Psoas muscle (tissue), 8 donors: ENCODE data around the gene RELN. TPM values are rescaled to one million over a fixed set of nuclear protein-coding genes. Genes with fewer than 3 reads are reported as not detected.

Experiments used
- ATAC-seq, 4 donors: fragments of 200-7000 bp; cut with Tn5 transposase; one replicate each; pipeline ENCODE4 v1.9.1; 2020; ENCODE audit warnings: moderate library complexity in 3 of 4, mild to moderate bottlenecking in 2 of 4
- DNase-seq, 2 donors: peaks; one replicate each; pipeline ENCODE4 v3.0.0-alpha.2; 2020
- H3K27ac ChIP-seq: fragments of 200-600 bp; one replicate; pipeline ENCODE4 v1.8.0; 2022
- H3K27me3 ChIP-seq, 3 donors: fragments of 200-600 bp in 1 of 3; one replicate each; pipeline versions ENCODE4 v1.6.1 to v1.8.0; 2013 to 2022; ENCODE audit warnings: low read length in 2 of 3, mild to moderate bottlenecking in 2 of 3, moderate library complexity in 1 of 3; ENCODE audit not compliant: insufficient read depth in 3 of 3
- H3K36me3 ChIP-seq, 2 donors: fragments of 200-600 bp in 1 of 2; one replicate each; pipeline versions ENCODE4 v1.6.1 to v1.8.0; 2013 to 2022; ENCODE audit warnings: low read depth in 1 of 2, mild to moderate bottlenecking in 1 of 2, moderate library complexity in 1 of 2; ENCODE audit not compliant: insufficient read depth in 1 of 2
- H3K4me1 ChIP-seq: fragments of 200-600 bp; one replicate; pipeline ENCODE4 v1.8.0; 2022
- H3K4me3 ChIP-seq: fragments of 200-600 bp; one replicate; pipeline ENCODE4 v1.8.0; 2022; ENCODE audit warnings: mild to moderate bottlenecking
- H3K9me3 ChIP-seq: fragments of 200-600 bp; one replicate; pipeline ENCODE4 v1.8.0; 2022
- WGBS, 3 donors: extraction: QIAGEN DNeasy Blood & Tissue Kit; methylation state at CpG; one replicate each; pipeline versions ENCODE4 v1.1.6 to v1.1.7; 2013; 5-methylcytosine and 5-hydroxymethylcytosine counted together
- intact Hi-C, 2 donors: fragments of 100-400 bp; cut with DNase I; formaldehyde crosslinking; loops; one replicate each; pipeline versions ENCODE4 v1.11.0 to v1.14.2; 2022
- polyA plus RNA-seq, 3 donors: library from polyadenylated mRNA; stranded (reverse); fragments of 200-250 nt; gene quantifications; one replicate each; pipeline ENCODE4 v1.2.3, GENCODE V29; 2013
- total RNA-seq, 4 donors: library from RNA; stranded (reverse); fragmentation: NEBNext Ultra II Directional in 2 of 4; extraction: Animal tissue kit (Norgen Biotek cat#: 25700) in 2 of 4; gene quantifications; one replicate each; pipeline versions ENCODE4 v1.2.1 to v1.2.4, GENCODE V29; 2021 to 2023
- TF ChIP-seq, protein P1 (sequence below): fragments of 200-600 bp; IDR thresholded peaks from one replicate; pipeline ENCODE4 v1.8.0; 2022; ENCODE audit warnings: antibody characterized with exemption
- donor health status: healthy with polysubstance abuse.
- donor health status: DM: no; HTN: no; CAD: no; lungs with moderate emphysema.
- donor health status: Bipolar disorder and iron deficiency.
- donor health status: healthy.
- donor health status: DM: yes; HTN: yes; CAD: no.
- donor health status: DM: no; HTN: no; CAD: no.
- donor health status: DM: no; HTN: no; CAD: no.
- donor health status: DM: yes; HTN: yes; CAD: no.

RELN gene
- total and polyA plus RNA-seq, 7 donors = 0.10 to 0.44 (median 0.32) TPM

DNA sequence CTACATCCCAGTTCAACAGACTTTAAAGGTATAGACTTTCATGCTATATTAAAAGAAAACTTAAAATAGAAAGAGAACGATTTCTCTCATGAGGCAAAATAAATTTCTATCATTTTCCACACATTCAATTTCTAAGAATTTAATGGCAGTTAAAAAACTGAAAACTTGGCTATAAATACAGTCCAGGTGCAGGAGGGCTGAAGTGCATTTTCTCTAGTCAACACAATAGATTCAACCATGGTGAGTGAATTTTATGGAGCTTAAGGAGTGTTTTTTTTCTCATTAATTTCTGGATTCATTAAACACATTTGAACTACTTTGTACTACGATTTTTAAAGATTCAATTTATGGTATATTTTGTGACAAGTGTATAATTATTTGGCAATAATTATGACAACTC lies 302.7 kb downstream of the RELN start:
- H3K4me3 ChIP-seq = no peak overlapping the region
- no peaks in the 10 kb centered on the region for H3K4me1 ChIP-seq
- H3K27me3 ChIP-seq = peaks cover 0 to 3% (median 0%) of the 10 kb centered on the region in 3 donors
- intact Hi-C loops = no loop called here
- TF ChIP-seq, protein P1, sequence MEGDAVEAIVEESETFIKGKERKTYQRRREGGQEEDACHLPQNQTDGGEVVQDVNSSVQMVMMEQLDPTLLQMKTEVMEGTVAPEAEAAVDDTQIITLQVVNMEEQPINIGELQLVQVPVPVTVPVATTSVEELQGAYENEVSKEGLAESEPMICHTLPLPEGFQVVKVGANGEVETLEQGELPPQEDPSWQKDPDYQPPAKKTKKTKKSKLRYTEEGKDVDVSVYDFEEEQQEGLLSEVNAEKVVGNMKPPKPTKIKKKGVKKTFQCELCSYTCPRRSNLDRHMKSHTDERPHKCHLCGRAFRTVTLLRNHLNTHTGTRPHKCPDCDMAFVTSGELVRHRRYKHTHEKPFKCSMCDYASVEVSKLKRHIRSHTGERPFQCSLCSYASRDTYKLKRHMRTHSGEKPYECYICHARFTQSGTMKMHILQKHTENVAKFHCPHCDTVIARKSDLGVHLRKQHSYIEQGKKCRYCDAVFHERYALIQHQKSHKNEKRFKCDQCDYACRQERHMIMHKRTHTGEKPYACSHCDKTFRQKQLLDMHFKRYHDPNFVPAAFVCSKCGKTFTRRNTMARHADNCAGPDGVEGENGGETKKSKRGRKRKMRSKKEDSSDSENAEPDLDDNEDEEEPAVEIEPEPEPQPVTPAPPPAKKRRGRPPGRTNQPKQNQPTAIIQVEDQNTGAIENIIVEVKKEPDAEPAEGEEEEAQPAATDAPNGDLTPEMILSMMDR = no peak
- 14 to 21% (median 15%) methylated on average over 2 of the region's 2 CpGs for WGBS, 3 donors
- H3K9me3 ChIP-seq = no peaks in the 10 kb centered on the region
- no peak for ATAC-seq
- H3K36me3 ChIP-seq = no peaks in the 10 kb centered on the region
- no peak overlapping the region for H3K27ac ChIP-seq
- no peak for DNase-seq

DNA sequence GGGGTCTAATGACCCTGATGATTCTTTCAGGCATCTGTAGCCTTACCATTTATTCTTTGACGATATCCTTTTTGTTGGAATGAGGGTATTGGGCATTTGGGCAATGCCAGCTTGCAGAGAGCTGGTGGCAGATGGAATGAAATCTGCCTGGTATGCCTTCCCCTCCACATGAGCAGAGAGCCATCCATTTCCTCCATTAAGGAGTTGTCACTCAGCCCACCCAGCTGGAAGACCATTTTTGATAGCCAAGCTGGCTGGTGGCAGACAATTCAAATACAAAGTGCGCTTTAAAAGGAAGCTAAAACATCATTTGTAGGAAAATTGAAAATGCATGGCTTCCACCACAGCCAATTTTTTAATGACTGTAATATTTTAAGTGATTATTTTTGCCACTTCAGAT lies 303.4 kb downstream of the RELN start:
- WGBS, 3 donors = 25 to 45% (median 27%) methylated on average over 2 of the region's 2 CpGs
- Histone ChIP-seq H3K36me3 (no peaks in the 10 kb centered on the region), H3K9me3 (no peaks in the 10 kb centered on the region), H3K4me1 (no peaks in the 10 kb centered on the region), H3K27me3 (no peaks in the 10 kb centered on the region), H3K27ac (no peak overlapping the region), H3K4me3 (no peak overlapping the region)
- intact Hi-C loops = no loop called here
- DNase-seq (no peak), ATAC-seq (no peak)
- TF ChIP-seq, protein P1 = no peak

DNA sequence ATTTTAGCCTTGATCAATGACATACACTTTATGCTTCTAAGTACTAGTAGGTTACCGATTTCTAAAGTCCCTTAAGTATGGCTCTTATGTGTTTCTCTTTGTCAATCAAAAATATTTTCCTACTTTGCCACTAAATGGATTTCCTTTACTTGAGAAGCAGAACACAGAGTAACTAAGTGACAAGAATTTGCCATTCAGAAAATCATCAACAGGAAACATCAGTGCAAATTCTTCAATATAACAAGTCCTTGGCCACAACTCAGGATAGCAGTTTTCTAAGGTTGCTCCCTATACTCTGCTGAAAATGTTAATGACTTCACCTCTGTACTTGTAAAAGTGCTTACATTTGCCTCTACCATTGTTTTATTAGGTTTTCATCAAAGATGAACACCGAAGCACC lies 303.8 kb downstream of the RELN start:
- no peak for DNase-seq
- Histone ChIP-seq H3K27me3 (no peaks in the 10 kb centered on the region), H3K4me1 (no peaks in the 10 kb centered on the region), H3K4me3 (no peak overlapping the region), H3K36me3 (no peaks in the 10 kb centered on the region), H3K27ac (no peak overlapping the region), H3K9me3 (no peaks in the 10 kb centered on the region)
- TF ChIP-seq, protein P1 = no peak
- no peak for ATAC-seq
- intact Hi-C loops = no loop called here
- 43 to 50% (median 48%) methylated on average over 2 of the region's 2 CpGs for WGBS, 3 donors

DNA sequence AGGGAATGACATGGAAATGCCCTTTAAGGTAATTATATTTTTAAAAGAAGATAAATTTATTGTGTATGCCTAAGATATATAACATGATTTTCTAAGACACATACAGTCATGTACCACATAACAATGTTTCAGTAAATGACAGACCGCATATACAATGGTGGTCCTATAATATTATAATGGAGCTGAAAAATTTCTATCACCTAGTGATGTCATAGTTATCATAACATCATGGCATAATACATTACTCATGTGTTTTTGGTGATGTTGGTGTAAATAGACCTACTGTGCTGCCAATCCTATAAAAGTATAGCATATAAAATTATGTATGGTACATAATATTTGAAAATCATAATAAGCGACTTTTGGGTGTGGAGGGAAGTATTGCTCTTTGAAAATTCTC lies 306.1 kb downstream of the RELN start:
- Histone ChIP-seq H3K4me3 (no peak overlapping the region), H3K9me3 (no peaks in the 10 kb centered on the region), H3K27me3 (no peaks in the 10 kb centered on the region), H3K27ac (no peak overlapping the region), H3K4me1 (no peaks in the 10 kb centered on the region), H3K36me3 (no peaks in the 10 kb centered on the region)
- intact Hi-C loops = no loop called here
- ATAC-seq (no peak), DNase-seq (no peak)
- TF ChIP-seq, protein P1 = no peak
- WGBS, 3 donors = 85 to 91% (median 89%) methylated on average over 2 of the region's 2 CpGs
